ENCODE results near the gene C11orf54. TPM values are rescaled to one million over a fixed set of nuclear protein-coding genes. Genes with fewer than 3 reads are reported as not detected.

C11orf54 gene
- total RNA-seq, 1 donor: 30.6 TPM

GRCh38 chr11:93746101-93746500 lies 4.6 kb downstream of the C11orf54 start:
- H3K4me3 ChIP-seq (ENCODE audit: low read depth, low read length): no peak overlapping the region
- TF ChIP-seq CTCF (IDR thresholded peaks at IDR 0.05; ENCODE audit: insufficient read depth, low read length): no peak
- no peak for DNase-seq (ENCODE audit: low read depth)

GRCh38 chr11:93747122-93747521 lies 5.7 kb downstream of the C11orf54 start:
- DNase-seq (ENCODE audit: low read depth): no peak
- TF ChIP-seq CTCF (IDR thresholded peaks at IDR 0.05; ENCODE audit: insufficient read depth, low read length): no peak
- no peak overlapping the region for H3K4me3 ChIP-seq (ENCODE audit: low read depth, low read length)

- no peak for DNase-seq (ENCODE audit: low read depth)
- no peak overlapping the region for H3K4me3 ChIP-seq (ENCODE audit: low read depth, low read length)
- no peak for TF ChIP-seq CTCF (IDR thresholded peaks at IDR 0.05; ENCODE audit: insufficient read depth, low read length)
Measured at GRCh38 chr11:93751001-93751400, 9.5 kb downstream of the C11orf54 start.

GRCh38 chr11:93753241-93753640 lies 11.8 kb downstream of the C11orf54 start:
- DNase-seq (ENCODE audit: low read depth): no peak
- no peak for TF ChIP-seq CTCF (IDR thresholded peaks at IDR 0.05; ENCODE audit: insufficient read depth, low read length)
- H3K4me3 ChIP-seq (ENCODE audit: low read depth, low read length): no peak overlapping the region

- H3K4me3 ChIP-seq (ENCODE audit: low read depth, low read length): no peak overlapping the region
- TF ChIP-seq CTCF (IDR thresholded peaks at IDR 0.05; ENCODE audit: insufficient read depth, low read length): no peak
- DNase-seq (ENCODE audit: low read depth): no peak
Measured at GRCh38 chr11:93756748-93757147, 15.3 kb downstream of the C11orf54 start.

- no peak overlapping the region for H3K4me3 ChIP-seq (ENCODE audit: low read depth, low read length)
- no peak for DNase-seq (ENCODE audit: low read depth)
- TF ChIP-seq CTCF (IDR thresholded peaks at IDR 0.05; ENCODE audit: insufficient read depth, low read length): no peak
Measured at GRCh38 chr11:93757301-93757700, 15.8 kb downstream of the C11orf54 start.
